ENCODE results near the gene KLHDC7A. TPM values are rescaled to one million over a fixed set of nuclear protein-coding genes. Genes with fewer than 3 reads are reported as not detected.

Gene KLHDC7A
- total RNA-seq, 1 donor from 2014 or later, result not detected

DNA sequence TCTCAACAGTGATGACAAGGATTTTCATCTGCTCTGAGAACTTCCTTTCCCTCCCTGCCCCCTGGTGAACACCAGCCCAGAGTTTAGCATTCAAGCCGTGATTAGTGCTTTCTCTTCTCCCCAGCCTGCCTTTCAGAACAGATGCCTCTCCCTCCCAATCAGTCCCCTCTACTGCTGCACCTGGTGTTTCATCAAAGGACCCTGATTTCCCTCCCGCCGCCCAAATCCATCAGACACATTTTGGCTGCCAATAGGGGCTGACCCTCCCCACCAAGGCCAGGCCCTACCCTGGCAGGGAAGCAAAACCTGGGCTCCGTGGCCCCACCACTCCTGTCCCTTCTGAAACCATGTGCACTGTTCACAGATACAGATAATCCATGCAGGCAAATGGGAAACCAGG is 34.0 kb upstream of the KLHDC7A start:
- Histone ChIP-seq H3K36me3 (no peaks in the 10 kb centered on the region), H3K27me3 (no peaks in the 10 kb centered on the region), H3K4me1 (no peaks in the 10 kb centered on the region), H3K27ac (no peak overlapping the region), H3K9me3 (no peaks in the 10 kb centered on the region), H3K4me3 (no peak overlapping the region)
- intact Hi-C loops (cut with DNase I), result no loop called here
- TF ChIP-seq, protein P1, sequence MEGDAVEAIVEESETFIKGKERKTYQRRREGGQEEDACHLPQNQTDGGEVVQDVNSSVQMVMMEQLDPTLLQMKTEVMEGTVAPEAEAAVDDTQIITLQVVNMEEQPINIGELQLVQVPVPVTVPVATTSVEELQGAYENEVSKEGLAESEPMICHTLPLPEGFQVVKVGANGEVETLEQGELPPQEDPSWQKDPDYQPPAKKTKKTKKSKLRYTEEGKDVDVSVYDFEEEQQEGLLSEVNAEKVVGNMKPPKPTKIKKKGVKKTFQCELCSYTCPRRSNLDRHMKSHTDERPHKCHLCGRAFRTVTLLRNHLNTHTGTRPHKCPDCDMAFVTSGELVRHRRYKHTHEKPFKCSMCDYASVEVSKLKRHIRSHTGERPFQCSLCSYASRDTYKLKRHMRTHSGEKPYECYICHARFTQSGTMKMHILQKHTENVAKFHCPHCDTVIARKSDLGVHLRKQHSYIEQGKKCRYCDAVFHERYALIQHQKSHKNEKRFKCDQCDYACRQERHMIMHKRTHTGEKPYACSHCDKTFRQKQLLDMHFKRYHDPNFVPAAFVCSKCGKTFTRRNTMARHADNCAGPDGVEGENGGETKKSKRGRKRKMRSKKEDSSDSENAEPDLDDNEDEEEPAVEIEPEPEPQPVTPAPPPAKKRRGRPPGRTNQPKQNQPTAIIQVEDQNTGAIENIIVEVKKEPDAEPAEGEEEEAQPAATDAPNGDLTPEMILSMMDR (IDR thresholded peaks at IDR 0.05), result no peak
- TF ChIP-seq POLR2AphosphoS5 (IDR thresholded peaks at IDR 0.05; ENCODE audit: insufficient read depth in 1 of 2, low read depth in 1 of 2) (no peak), POLR2A (IDR thresholded peaks at IDR 0.05) (no peak)
- DNase-seq (ENCODE audit: extremely low spot score in 2 of 2), result no peak

GRCh38 chr1:18447509-18448220 is 33.1 kb upstream of the KLHDC7A start:
- DNase-seq (ENCODE audit: extremely low spot score in 2 of 2), result no peak
- TF ChIP-seq POLR2AphosphoS5 (IDR thresholded peaks at IDR 0.05; ENCODE audit: insufficient read depth in 1 of 2, low read depth in 1 of 2) (no peak), POLR2A (IDR thresholded peaks at IDR 0.05) (no peak)
- TF ChIP-seq, protein P1 (IDR thresholded peaks at IDR 0.05), result no peak
- no peak overlapping the region for H3K27ac ChIP-seq
- H3K9me3 ChIP-seq, result no peaks in the 10 kb centered on the region
- no peaks in the 10 kb centered on the region for H3K36me3 ChIP-seq
- no peaks in the 10 kb centered on the region for H3K4me1 ChIP-seq
- intact Hi-C loops (cut with DNase I), result no loop called here
- H3K4me3 ChIP-seq, result no peak overlapping the region
- no peaks in the 10 kb centered on the region for H3K27me3 ChIP-seq

DNA sequence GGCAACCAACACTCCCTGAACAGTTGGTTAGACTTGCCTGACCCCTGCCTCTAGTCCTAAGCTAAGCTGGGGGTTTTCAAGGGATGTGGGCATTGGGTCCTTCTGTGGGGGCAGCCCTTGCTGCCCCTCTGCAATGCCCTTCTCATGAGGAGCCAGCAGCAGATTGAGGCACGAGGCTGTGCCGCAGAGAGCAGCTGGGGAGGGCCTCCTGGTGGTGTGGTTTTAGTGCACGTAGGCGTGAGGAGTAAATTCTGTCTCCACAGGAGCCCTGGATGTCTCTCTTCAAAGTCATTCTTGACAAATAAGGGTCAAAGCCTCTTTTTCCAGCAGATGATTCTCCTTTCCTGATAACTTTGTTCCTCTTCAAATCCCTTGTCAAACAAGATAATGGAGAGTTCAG is 31.8 kb upstream of the KLHDC7A start:
- no peaks in the 10 kb centered on the region for H3K4me1 ChIP-seq
- TF ChIP-seq POLR2AphosphoS5 (IDR thresholded peaks at IDR 0.05; ENCODE audit: insufficient read depth in 1 of 2, low read depth in 1 of 2) (no peak), POLR2A (IDR thresholded peaks at IDR 0.05) (no peak)
- TF ChIP-seq, protein P1 (IDR thresholded peaks at IDR 0.05), result no peak
- no peak overlapping the region for H3K4me3 ChIP-seq
- no peaks in the 10 kb centered on the region for H3K9me3 ChIP-seq
- no peak for DNase-seq (ENCODE audit: extremely low spot score in 2 of 2)
- no peak overlapping the region for H3K27ac ChIP-seq
- intact Hi-C loops (cut with DNase I), result no loop called here
- no peaks in the 10 kb centered on the region for H3K27me3 ChIP-seq
- no peaks in the 10 kb centered on the region for H3K36me3 ChIP-seq

DNA sequence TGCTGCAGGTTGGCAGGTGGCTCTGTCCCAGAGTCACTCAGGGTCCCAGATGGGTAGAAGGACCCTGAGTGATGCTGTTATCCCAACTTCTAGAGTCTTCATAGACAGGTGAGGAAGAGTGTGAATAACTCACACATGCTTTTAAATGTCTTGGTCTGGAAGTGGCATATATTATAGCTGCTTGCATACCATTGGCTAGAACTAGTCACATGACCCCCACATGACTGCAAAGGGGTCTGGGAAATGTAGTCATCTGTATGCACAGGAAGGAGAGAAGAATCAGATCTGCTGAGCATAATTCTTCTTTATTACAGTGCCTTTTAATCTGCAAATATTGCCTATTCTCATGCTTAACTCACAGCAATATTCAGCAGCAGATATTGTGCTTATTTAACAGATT is 28.2 kb upstream of the KLHDC7A start:
- H3K4me1 ChIP-seq, result no peaks in the 10 kb centered on the region
- no peaks in the 10 kb centered on the region for H3K27me3 ChIP-seq
- TF ChIP-seq, protein P1 (IDR thresholded peaks at IDR 0.05), result no peak
- TF ChIP-seq POLR2A (IDR thresholded peaks at IDR 0.05), result no peak
- no peak for TF ChIP-seq POLR2AphosphoS5 (IDR thresholded peaks at IDR 0.05; ENCODE audit: insufficient read depth in 1 of 2, low read depth in 1 of 2)
- no peak overlapping the region for H3K27ac ChIP-seq
- intact Hi-C loops (cut with DNase I), result no loop called here
- no peaks in the 10 kb centered on the region for H3K36me3 ChIP-seq
- no peak for DNase-seq (ENCODE audit: extremely low spot score in 2 of 2)
- no peaks in the 10 kb centered on the region for H3K9me3 ChIP-seq
- no peak overlapping the region for H3K4me3 ChIP-seq
